Measurements from ENCODE around the gene PSMD8. TPM values are rescaled to one million over a fixed set of nuclear protein-coding genes. Genes with fewer than 3 reads are reported as not detected.

PSMD8 gene
- total RNA-seq, 1 experiment from 2014 or later, result 195 TPM

- intact Hi-C loops (cut with micrococcal nuclease), result no loop called here
These were observed 2.2 kb downstream of the PSMD8 start for GRCh38 chr19:38376576-38376975.

GRCh38 chr19:38377052-38377451, 2.7 kb downstream of the PSMD8 start:
- Histone ChIP-seq H3K4me1 (ENCODE audit: control insufficient read depth in 1 of 2, insufficient read depth in 2 of 2, low read length in 2 of 2) (peaks cover 11 to 23% of the 10 kb centered on the region in 2 experiments), H3K4me2 (ENCODE audit: low read length) (no peak overlapping the region), H3K36me3 (ENCODE audit: control insufficient read depth in 1 of 2, insufficient read depth in 2 of 2, low read length in 2 of 2) (peaks cover 35 to 36% of the 10 kb centered on the region in 2 experiments), H2AFZ (ENCODE audit: low read depth, low read length, poor library complexity, severe bottlenecking) (no peak overlapping the region), H3K4me3 (replicated peaks in 1 of 2; ENCODE audit: low read depth in 1 of 2, low read length in 2 of 2) (no peak overlapping the region), H3K9me3 (ENCODE audit: control insufficient read depth in 1 of 2, insufficient read depth in 1 of 2, low read depth in 1 of 2, low read length in 2 of 2) (no peaks in the 10 kb centered on the region), H3K79me2 (ENCODE audit: insufficient read depth, low read length) (peaks cover 56% of the 10 kb centered on the region), H3K9ac (ENCODE audit: low read length) (no peak overlapping the region), H4K20me1 (ENCODE audit: insufficient read depth) (no peaks in the 10 kb centered on the region), H3K27ac (ENCODE audit: low read depth, low read length) (peak overlapping the region; percentile 10; the same call in 1 of the 2 replicates), H3K27me3 (ENCODE audit: insufficient read depth, low read length) (no peaks in the 10 kb centered on the region), H3K9me2 (ENCODE audit: insufficient read depth) (no peaks in the 10 kb centered on the region)
- ChIA-PET POLR2A (interaction anchor here (5.6 kb wide), 1 partner anchor 11 kb away, joined by 44 read pairs; the partner anchor contains the start of genes GGN and SPRED3), RAD21 (ENCODE audit: low non-redundant PET in 1 of 2, low total read pairs in 2 of 2, uncharacterized antibody in 2 of 2, unreplicated experiment in 2 of 2) (no interaction called here), CTCF (no interaction called here)
- intact Hi-C loops (cut with micrococcal nuclease), result no loop called here
- DNase-seq (ENCODE audit: low read depth, low spot score) (no peak), ATAC-seq (no peak)
- TF ChIP-seq EZH2 (IDR thresholded peaks at IDR 0.05) (no peak), CBX3 (IDR thresholded peaks at IDR 0.05; ENCODE audit: low read depth) (no peak), MAX (IDR thresholded peaks at IDR 0.05) (no peak), SP1 (IDR thresholded peaks at IDR 0.05; ENCODE audit: low read depth) (no peak), ELF1 (IDR thresholded peaks at IDR 0.05; ENCODE audit: borderline replicate concordance, low read depth) (no peak), ZFX (IDR thresholded peaks at IDR 0.05) (no peak), POLR2A (IDR thresholded peaks at IDR 0.05; ENCODE audit: borderline replicate concordance, extremely low read depth, insufficient read depth, insufficient read length) (no peak), EZH2phosphoT487 (IDR thresholded peaks at IDR 0.05; ENCODE audit: borderline replicate concordance) (no peak)
- BruUV-seq (replicated peaks), result no TSS peak

More at GRCh38 chr19:38376576-38376975, 2.2 kb downstream of the PSMD8 start:
- Histone ChIP-seq H3K79me2 (ENCODE audit: insufficient read depth, low read length) (peaks cover 51% of the 10 kb centered on the region), H3K4me1 (ENCODE audit: control insufficient read depth in 1 of 2, insufficient read depth in 2 of 2, low read length in 2 of 2) (peaks cover 11 to 23% of the 10 kb centered on the region in 2 experiments), H3K4me3 (replicated peaks in 1 of 2; ENCODE audit: low read depth in 1 of 2, low read length in 2 of 2) (no peak overlapping the region), H3K36me3 (ENCODE audit: control insufficient read depth in 1 of 2, insufficient read depth in 2 of 2, low read length in 2 of 2) (peaks cover 30 to 31% of the 10 kb centered on the region in 2 experiments), H3K9ac (ENCODE audit: low read length) (no peak overlapping the region), H3K27ac (ENCODE audit: low read depth, low read length) (peak overlapping the region; percentile 10; the same call in 1 of the 2 replicates), H2AFZ (ENCODE audit: low read depth, low read length, poor library complexity, severe bottlenecking) (no peak overlapping the region), H3K9me2 (ENCODE audit: insufficient read depth) (no peaks in the 10 kb centered on the region), H3K27me3 (ENCODE audit: insufficient read depth, low read length) (no peaks in the 10 kb centered on the region), H3K4me2 (ENCODE audit: low read length) (peak overlapping the region; percentile 92), H4K20me1 (ENCODE audit: insufficient read depth) (no peaks in the 10 kb centered on the region), H3K9me3 (ENCODE audit: control insufficient read depth in 1 of 2, insufficient read depth in 1 of 2, low read depth in 1 of 2, low read length in 2 of 2) (no peaks in the 10 kb centered on the region)
- POLR2A ChIA-PET, result interaction anchor here (5.6 kb wide), 1 partner anchor 11 kb away, joined by 44 read pairs; the partner anchor contains the start of genes GGN and SPRED3
- RAD21 ChIA-PET (ENCODE audit: low non-redundant PET in 1 of 2, low total read pairs in 2 of 2, uncharacterized antibody in 2 of 2, unreplicated experiment in 2 of 2), result no interaction called here
- TF ChIP-seq CBX3 (IDR thresholded peaks at IDR 0.05; ENCODE audit: low read depth) (no peak), ATF3 (IDR thresholded peaks at IDR 0.05) (no peak), CEBPB (IDR thresholded peaks at IDR 0.05; ENCODE audit: low read depth) (no peak), RAD21 (IDR thresholded peaks at IDR 0.05; ENCODE audit: low read depth) (no peak), EZH2 (IDR thresholded peaks at IDR 0.05) (no peak), ELF1 (IDR thresholded peaks at IDR 0.05; ENCODE audit: borderline replicate concordance, low read depth) (no peak), POLR2AphosphoS5 (IDR thresholded peaks at IDR 0.05; ENCODE audit: low read depth, low read length) (no peak)
- DNase-seq (ENCODE audit: low read depth, low spot score) (no peak), ATAC-seq (no peak)
- CTCF ChIA-PET, result interaction anchor here (0.8 kb wide), 1 partner anchor 142 kb away, joined by 3 read pairs; no protein-coding TSS in a partner anchor
- BruUV-seq (replicated peaks), result no TSS peak
